CD4-positive, alpha-beta T cell (primary cell): ENCODE data around the gene ADAMTS17. TPM values are rescaled to one million over a fixed set of nuclear protein-coding genes. Genes with fewer than 3 reads are reported as not detected.

Source experiments
- ATAC-seq: fragments of 200-7000 bp; cut with Tn5 transposase; one replicate; pipeline ENCODE4 v1.10.0; 2022; ENCODE audit warnings: mild to moderate bottlenecking; ENCODE audit not compliant: poor library complexity
- CTCF ChIA-PET: fragments of 350-600 bp; sonication (Branson Sonifier 250); formaldehyde crosslinking; loops from one replicate; lab custom pipeline; 2021; ENCODE audit warnings: antibody characterized with exemption, inconsistent platforms; lab: Charles Lee
- POLR2A ChIA-PET: fragments of 350-600 bp; sonication (Branson Sonifier 250); formaldehyde crosslinking; loops from one replicate; lab custom pipeline; 2021; ENCODE audit warnings: antibody characterized with exemption, inconsistent platforms; lab: Charles Lee
- DNase-seq, 14 experiments: peaks; one replicate each; pipeline ENCODE4 v3.0.0-alpha.2; 2013 to 2020; ENCODE audit warnings: mixed read lengths in 2 of 14
- H3K27ac ChIP-seq, 2 donors: one replicate each; pipeline versions ENCODE4 v1.5.1 to v1.7.0; 2013; ENCODE audit warnings: low read length in 2 of 2, low read depth in 1 of 2, mild to moderate bottlenecking in 1 of 2
- H3K27me3 ChIP-seq, 2 experiments: 1 replicate in 1 of 2; 2 replicates in 1 of 2; pipeline versions ENCODE4 v1.6.1 to v1.7.0; 2013; ENCODE audit warnings: low read length in 2 of 2, control low read depth in 1 of 2, mild to moderate bottlenecking in 1 of 2, moderate library complexity in 1 of 2; ENCODE audit not compliant: insufficient read depth in 2 of 2, control insufficient read depth in 1 of 2
- H3K36me3 ChIP-seq: one replicate; pipeline ENCODE4 v1.6.1; 2013; ENCODE audit warnings: low read length, control low read depth; ENCODE audit not compliant: insufficient read depth
- H3K4me1 ChIP-seq: one replicate; pipeline ENCODE4 v1.6.1; 2013; ENCODE audit warnings: low read length, control low read depth; ENCODE audit not compliant: insufficient read depth
- H3K4me3 ChIP-seq: one replicate; pipeline ENCODE4 v1.5.1; 2013; ENCODE audit warnings: mild to moderate bottlenecking, low read length, moderate library complexity
- H3K9me3 ChIP-seq, 2 experiments: 1 replicate in 1 of 2; 2 replicates in 1 of 2; pipeline versions ENCODE4 v1.6.1 to v1.7.0; 2013; ENCODE audit warnings: low read length in 2 of 2, mild to moderate bottlenecking in 2 of 2, control low read depth in 1 of 2, moderate library complexity in 1 of 2; ENCODE audit not compliant: control insufficient read depth in 1 of 2, insufficient read depth in 1 of 2
- H3K27ac Mint-ChIP-seq: one replicate; pipeline ENCODE4 v1.8.0; 2020; ENCODE audit warnings: mixed read lengths
- H3K27me3 Mint-ChIP-seq: one replicate; pipeline ENCODE4 v1.8.0; 2021; ENCODE audit warnings: mixed read lengths
- H3K36me3 Mint-ChIP-seq: one replicate; pipeline ENCODE4 v1.8.0; 2021; ENCODE audit warnings: low read depth, mixed read lengths
- H3K4me1 Mint-ChIP-seq: one replicate; pipeline ENCODE4 v1.8.0; 2021; ENCODE audit warnings: low read depth, mixed read lengths
- H3K4me3 Mint-ChIP-seq: one replicate; pipeline ENCODE4 v1.8.0; 2020; ENCODE audit warnings: mild to moderate bottlenecking, mixed read lengths
- H3K9me3 Mint-ChIP-seq: one replicate; pipeline ENCODE4 v1.8.0; 2020; ENCODE audit warnings: mixed read lengths
- intact Hi-C, 2 experiments: fragments of 100-400 bp; cut with DNase I in 1 of 2; cut with micrococcal nuclease in 1 of 2; formaldehyde crosslinking; loops; one replicate each; pipeline versions ENCODE4 v1.15.1 to v1.9.0; 2023 to 2025; cut with DNase I, micrococcal nuclease
- total RNA-seq, 174 experiments: library from RNA in 2 of 174; stranded (reverse) in 2 of 174; gene quantifications; one replicate each; pipeline ENCODE4 v1.2.3 and lab custom pipeline; 2021 to 2026
- TF ChIP-seq, protein P1 (sequence below): fragments of 200-600 bp; IDR thresholded peaks from one replicate; pipeline ENCODE4 v1.8.0; 2022; ENCODE audit warnings: antibody characterized with exemption, mild to moderate bottlenecking

The ADAMTS17 gene
- total RNA-seq, 2 experiments from 2014 or later, result 9.9 to 13.2 TPM

DNA sequence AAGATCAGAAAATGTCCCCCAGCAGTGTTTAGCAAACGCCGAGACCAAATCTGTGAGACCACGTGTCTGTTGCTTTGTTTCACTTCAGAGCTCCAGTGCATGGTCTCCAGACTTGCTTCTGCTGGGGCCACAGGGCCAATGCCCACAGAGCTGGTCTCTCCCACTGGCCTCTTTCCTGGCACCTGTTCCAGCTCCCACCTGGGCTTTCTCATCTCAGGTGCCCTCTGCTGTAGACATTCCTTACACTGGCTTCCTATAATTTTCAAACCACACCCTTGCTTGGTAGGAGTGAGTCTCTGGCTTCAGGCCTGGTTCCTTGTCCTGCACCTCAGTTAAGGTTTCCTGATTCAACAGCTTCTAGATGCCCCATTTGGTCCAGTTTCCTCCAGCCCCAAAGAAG is 243.1 kb downstream of the ADAMTS17 start:
- H3K36me3 ChIP-seq, result no peaks in the 10 kb centered on the region
- H3K4me3 Mint-ChIP-seq, result no peak overlapping the region
- ChIA-PET POLR2A (no interaction called here), CTCF (no interaction called here)
- no peaks in the 10 kb centered on the region for H3K4me1 ChIP-seq
- H3K36me3 Mint-ChIP-seq, result no peaks in the 10 kb centered on the region
- TF ChIP-seq, protein P1, sequence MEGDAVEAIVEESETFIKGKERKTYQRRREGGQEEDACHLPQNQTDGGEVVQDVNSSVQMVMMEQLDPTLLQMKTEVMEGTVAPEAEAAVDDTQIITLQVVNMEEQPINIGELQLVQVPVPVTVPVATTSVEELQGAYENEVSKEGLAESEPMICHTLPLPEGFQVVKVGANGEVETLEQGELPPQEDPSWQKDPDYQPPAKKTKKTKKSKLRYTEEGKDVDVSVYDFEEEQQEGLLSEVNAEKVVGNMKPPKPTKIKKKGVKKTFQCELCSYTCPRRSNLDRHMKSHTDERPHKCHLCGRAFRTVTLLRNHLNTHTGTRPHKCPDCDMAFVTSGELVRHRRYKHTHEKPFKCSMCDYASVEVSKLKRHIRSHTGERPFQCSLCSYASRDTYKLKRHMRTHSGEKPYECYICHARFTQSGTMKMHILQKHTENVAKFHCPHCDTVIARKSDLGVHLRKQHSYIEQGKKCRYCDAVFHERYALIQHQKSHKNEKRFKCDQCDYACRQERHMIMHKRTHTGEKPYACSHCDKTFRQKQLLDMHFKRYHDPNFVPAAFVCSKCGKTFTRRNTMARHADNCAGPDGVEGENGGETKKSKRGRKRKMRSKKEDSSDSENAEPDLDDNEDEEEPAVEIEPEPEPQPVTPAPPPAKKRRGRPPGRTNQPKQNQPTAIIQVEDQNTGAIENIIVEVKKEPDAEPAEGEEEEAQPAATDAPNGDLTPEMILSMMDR, result no peak
- no peak overlapping the region for H3K27ac ChIP-seq
- H3K4me1 Mint-ChIP-seq, result no peaks in the 10 kb centered on the region
- no peaks in the 10 kb centered on the region for H3K9me3 Mint-ChIP-seq
- H3K27ac Mint-ChIP-seq, result no peak overlapping the region
- DNase-seq, result no peak
- H3K27me3 Mint-ChIP-seq, result no peaks in the 10 kb centered on the region
- intact Hi-C loops, result no loop called here
- H3K4me3 ChIP-seq, result no peak overlapping the region
- no peaks in the 10 kb centered on the region for H3K27me3 ChIP-seq
- no peaks in the 10 kb centered on the region for H3K9me3 ChIP-seq
- no peak for ATAC-seq

DNA sequence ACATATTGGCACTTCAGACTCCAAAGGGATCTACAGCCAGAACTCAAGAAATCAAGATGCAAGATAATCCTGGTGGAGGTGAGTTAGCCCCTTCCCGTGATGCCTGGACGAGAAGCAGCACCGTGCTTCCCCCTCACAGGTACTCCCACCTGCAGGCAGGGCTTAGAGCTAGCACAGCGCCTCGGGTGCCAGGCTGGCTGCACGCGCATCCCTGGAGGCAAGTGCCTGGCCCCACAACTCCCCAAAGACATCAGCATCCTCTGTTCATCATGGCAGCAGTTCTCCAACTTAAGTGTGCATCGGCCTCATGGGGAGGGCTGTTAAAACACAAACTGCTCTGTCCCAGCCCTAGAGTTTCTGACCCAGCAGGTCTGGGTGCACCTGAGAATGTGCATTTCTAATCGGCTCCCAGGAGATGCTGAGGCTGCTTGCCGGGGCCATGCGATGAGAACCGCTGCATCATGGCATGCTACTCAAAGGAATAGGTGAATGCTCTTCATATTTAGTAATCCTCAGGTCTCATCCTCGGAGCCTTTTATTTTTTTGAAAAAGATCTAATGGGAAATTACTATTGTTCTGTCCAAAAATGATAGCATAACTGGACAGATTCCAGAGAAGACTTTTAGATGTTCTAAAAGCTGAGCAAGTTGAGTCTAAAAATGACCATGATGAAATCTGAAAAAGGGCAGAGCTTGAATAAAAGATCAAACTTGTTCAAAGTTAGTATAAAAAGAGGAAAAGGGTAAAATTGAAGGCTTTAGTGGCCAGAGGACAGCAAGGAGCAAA is 244.2 kb downstream of the ADAMTS17 start:
- no peaks in the 10 kb centered on the region for H3K27me3 ChIP-seq
- CTCF ChIA-PET, result no interaction called here
- H3K36me3 ChIP-seq, result no peaks in the 10 kb centered on the region
- Mint-ChIP-seq H3K36me3 (no peaks in the 10 kb centered on the region), H3K9me3 (no peaks in the 10 kb centered on the region), H3K4me1 (no peaks in the 10 kb centered on the region), H3K4me3 (no peak overlapping the region), H3K27me3 (no peaks in the 10 kb centered on the region), H3K27ac (no peak overlapping the region)
- no peaks in the 10 kb centered on the region for H3K9me3 ChIP-seq
- TF ChIP-seq, protein P1, result no peak
- H3K27ac ChIP-seq, result no peak overlapping the region
- intact Hi-C loops, result no loop called here
- no peaks in the 10 kb centered on the region for H3K4me1 ChIP-seq
- no peak for DNase-seq
- POLR2A ChIA-PET, result no interaction called here
- no peak for ATAC-seq
- no peak overlapping the region for H3K4me3 ChIP-seq

DNA sequence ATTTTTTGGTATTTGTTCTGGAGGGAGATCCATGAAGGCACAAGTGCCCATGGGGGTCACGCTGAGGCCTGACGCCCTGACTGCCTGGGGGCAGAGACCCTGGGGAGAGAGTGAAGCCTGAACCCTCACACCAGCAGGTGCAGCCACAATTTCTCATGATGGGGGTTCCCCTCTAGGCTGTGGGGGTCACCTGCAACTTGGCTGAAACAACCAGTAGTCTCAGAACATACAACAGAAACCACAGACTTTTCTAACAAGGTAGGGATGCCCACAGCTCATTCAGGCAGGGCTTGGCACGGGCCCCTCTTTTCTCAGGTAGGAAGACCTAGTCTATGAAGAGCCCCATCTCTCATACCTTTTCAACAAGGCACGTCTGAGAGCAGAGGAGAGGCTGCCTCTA is 245.1 kb downstream of the ADAMTS17 start:
- TF ChIP-seq, protein P1, result no peak
- H3K27ac ChIP-seq, result no peak overlapping the region
- intact Hi-C loops, result no loop called here
- H3K27me3 ChIP-seq, result no peaks in the 10 kb centered on the region
- H3K36me3 ChIP-seq, result no peaks in the 10 kb centered on the region
- ChIA-PET POLR2A (no interaction called here), CTCF (no interaction called here)
- ATAC-seq, result no peak
- H3K4me3 ChIP-seq, result no peak overlapping the region
- no peaks in the 10 kb centered on the region for H3K9me3 ChIP-seq
- peaks cover 7% of the 10 kb centered on the region for H3K36me3 Mint-ChIP-seq
- H3K9me3 Mint-ChIP-seq, result no peaks in the 10 kb centered on the region
- DNase-seq, result no peak
- no peak overlapping the region for H3K27ac Mint-ChIP-seq
- no peaks in the 10 kb centered on the region for H3K4me1 ChIP-seq
- no peak overlapping the region for H3K4me3 Mint-ChIP-seq
- no peaks in the 10 kb centered on the region for H3K4me1 Mint-ChIP-seq
- no peaks in the 10 kb centered on the region for H3K27me3 Mint-ChIP-seq
